GM18858 (cell line): ENCODE data around the gene CROCC2.

Source experiments
- ATAC-seq: cut with Tn5 transposase; IDR thresholded peaks from one replicate; pipeline ENCODE4 v1.9.1; 2021; ENCODE audit not compliant: unreplicated experiment

Gene CROCC2

DNA sequence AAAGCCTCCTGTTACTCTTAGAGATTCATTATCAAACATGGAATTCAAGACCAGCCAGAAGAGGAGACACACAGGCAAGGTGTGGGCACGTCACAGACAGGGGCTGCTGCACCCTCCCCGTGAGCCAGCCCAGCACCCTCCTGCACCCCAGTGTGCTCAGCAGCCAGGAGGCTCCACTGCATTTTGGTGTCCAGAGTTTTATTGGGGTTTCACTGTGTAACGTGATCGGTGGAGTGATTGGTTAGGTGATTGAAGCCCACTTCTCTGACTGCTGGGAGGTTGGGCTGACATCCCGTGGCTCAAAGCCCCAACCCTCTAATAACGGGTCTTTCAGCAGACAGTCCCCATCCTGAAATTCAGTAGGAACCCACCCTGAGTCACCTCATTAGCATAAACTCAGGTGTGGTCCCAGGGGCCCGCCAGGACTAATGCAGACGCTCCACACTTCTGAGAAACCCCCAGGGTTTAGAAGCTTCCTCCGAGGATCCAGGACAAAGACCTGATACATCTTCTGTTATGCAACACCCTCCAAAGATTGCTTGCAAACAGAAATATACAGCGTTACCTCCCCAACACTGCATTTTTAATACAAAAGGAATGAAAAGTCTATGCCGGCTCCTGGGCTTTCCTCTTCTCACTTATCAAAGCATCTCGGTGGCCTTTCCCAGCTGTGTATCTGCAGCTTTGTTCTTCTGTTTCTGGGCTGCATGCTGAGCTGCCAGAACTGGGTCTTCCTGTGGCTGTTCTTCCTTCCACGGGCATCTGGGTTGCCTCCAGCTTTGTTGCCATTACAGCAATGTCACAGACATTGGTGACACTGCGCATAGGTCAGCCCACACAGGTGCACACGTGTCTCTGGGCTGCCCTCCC lies 48.5 kb downstream of the CROCC2 start:
- ATAC-seq: no peak

GRCh38 chr2:240955306-240956170 lies 49.4 kb downstream of the CROCC2 start:
- no peak for ATAC-seq

- ATAC-seq: no peak
These were observed 50.2 kb downstream of the CROCC2 start for GRCh38 chr2:240956171-240956934.

DNA sequence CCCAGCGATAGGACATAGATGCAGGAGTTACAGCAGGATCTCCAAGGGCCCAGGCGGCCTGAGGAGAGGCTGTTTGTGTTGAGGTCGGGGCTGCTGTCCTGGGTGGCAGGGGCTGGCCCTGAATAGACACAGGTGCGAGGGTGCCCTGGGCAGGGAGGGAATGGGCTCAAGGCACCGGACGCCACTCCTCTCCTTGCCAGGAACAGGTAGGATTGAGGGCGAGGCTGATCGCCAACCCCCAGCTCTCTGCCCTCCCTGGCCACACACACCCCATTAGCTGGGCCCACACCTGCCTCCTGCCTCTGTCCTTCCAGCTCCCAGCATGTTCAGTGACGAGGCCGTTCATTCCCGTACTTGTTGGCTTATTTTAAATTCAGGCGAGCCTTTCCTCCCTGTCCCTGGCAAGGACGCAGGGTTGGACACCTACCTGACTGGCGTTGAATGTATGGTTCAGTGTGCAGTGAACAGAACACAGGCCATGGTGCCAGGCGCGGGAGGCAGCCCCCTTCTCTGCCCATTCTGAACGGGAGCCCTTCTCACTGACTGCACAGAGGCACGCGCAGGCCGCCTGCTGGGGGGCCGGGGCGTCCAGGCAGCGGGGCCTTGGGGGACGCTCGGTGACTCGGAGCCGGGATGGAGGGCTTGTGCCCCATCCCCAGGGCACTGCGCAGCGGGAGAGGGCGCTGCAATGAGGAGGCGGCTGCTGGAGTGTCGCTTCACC lies 51.0 kb downstream of the CROCC2 start:
- ATAC-seq: no peak

- no peak for ATAC-seq
These were observed 51.7 kb downstream of the CROCC2 start for GRCh38 chr2:240957656-240958365.

DNA sequence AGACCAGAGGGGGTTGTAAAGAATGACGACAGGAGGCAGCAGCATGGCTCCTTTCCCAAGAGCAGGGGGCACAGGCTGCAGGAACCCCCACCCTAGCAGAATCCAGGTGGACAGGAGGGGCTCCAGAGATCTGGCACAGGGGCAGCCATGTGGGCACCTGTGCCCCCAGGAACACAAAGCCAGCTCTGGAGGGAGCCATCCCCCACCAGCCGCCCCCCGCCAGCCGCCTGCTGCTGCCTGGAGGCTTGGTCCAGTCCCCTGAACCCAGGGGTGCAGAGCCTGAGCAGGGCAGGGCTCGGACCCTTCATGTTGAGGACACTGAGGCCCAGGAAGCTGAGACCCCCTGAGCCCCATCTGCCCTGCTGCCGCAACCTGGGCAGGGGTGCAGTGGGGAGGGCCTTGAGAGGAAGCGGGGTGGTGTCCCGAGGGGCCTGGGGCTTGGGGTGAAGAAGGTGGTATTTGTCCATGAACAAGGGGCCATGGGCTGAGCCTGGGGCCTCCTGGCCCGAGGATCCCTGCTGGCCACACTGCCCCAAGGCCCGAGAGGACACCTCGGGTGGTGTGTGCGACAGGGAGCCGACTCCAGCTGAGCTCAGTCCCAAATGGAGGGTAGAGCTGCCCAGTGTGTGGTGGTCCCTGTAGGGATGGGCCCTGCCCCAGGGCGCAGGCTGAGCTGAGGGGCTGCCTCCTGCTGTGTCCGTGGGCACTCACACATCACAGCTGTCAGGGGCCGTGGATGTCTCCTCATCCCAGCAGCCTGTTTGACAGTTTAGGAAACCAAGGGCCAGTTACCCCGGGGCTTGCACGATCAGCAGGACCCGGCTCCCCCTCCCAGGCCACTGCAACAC lies 52.5 kb downstream of the CROCC2 start:
- no peak for ATAC-seq

GRCh38 chr2:240959214-240959940 lies 53.2 kb downstream of the CROCC2 start:
- ATAC-seq: no peak

GRCh38 chr2:240959941-240960308 lies 53.8 kb downstream of the CROCC2 start:
- ATAC-seq: no peak

GRCh38 chr2:240960309-240960970 lies 54.3 kb downstream of the CROCC2 start:
- ATAC-seq: no peak

DNA sequence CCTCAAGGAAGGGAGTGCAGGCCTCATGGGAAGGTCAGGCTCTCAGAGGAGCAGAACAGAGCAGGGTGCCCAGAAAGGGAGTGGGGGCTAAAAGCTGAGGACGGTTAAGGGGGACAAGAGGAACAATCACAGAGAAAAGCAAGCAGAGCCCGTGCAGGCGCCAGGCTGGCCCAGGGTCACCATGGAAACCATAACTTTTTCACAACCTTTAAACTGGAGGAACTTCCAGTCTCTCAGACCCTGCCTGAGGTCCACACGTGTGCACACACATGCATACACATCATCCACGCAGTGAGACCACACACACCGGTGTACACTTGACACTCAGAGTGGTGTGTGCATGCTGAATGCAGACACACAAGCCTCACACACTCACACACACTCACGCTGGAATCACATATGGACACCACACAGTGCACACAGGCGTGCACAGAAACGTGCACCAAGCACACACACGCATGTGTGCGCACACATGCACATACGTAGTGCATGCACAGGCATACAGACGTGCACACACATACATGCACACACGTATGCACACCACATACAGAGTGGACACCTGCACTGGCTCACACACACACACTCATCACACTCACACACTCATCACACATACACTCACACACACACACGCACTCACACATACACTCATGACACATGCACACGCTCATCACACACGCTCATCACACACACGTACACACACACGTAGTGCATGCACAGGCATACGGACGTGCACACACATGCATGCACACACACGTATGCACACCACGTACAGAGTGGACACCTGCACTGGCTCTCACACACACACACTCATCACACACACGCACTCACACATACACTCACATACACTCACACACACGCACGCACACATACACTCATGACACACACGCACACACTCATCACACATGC lies 55.1 kb downstream of the CROCC2 start:
- no peak for ATAC-seq

GRCh38 chr2:240961910-240962299 lies 55.8 kb downstream of the CROCC2 start:
- ATAC-seq: no peak

GRCh38 chr2:240962300-240963064 lies 56.3 kb downstream of the CROCC2 start:
- no peak for ATAC-seq

GRCh38 chr2:240963065-240963867 lies 57.1 kb downstream of the CROCC2 start:
- ATAC-seq: no peak

DNA sequence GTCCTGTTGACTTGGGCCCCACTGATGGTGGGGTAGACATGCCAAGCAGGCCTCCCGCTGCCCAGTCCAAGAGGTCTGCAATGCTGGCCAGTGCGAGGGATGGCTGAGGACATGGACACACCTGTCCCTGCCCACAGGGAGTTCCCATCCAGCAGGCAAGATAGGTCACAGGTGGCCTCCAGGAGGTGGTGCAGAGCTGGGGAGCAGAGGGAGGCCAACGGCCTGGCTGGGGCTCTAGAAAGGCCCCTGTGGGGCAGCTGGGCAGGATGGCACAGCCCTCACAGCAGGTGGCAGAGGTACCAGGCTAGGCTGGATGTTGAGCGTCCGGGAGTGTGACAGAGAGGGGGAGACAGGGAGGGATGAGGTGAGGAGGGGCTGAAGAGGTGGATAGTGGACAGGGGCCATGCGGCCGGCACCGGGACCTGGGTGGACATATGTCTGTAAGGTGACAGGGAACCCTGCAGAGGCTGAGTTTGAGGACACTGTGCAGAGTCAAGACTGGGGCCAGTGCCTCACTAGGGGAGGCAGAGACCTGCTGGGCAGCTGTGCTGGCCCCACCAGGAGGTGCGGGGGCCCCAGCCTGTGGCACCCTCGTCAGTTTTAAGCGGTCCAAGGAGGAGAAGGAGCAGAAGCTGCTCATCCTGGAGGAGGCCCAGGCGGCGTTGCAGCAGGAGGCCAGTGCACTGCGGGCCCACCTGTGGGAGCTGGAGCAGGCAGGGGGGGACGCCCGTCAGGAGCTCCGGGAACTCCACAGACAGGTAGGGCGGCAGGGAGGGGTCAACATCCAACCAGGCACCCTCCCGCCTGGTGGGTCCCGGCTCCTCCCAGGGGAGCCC lies 58.0 kb downstream of the CROCC2 start:
- ATAC-seq: no peak
